SK-N-SH treated with all-trans-retinoic acid at 6 μM for 48 hours (cell line): ENCODE results near the gene MT1X.

Source experiments
- CSRNP3 ChIP-seq: fragments of 250-450 bp; sonication (Bioruptor Pico); IDR thresholded peaks from 2 replicates; pipeline ENCODE4 v1.5.1; 2021; ENCODE audit warnings: mild to moderate bottlenecking, moderate library complexity
- ESRRG ChIP-seq: fragments of 250-450 bp; sonication (Bioruptor Pico); IDR thresholded peaks from 2 replicates; pipeline ENCODE4 v1.6.1; 2021; ENCODE audit warnings: mild to moderate bottlenecking
- OSR1 ChIP-seq: fragments of 250-450 bp; sonication (Bioruptor Pico); IDR thresholded peaks from 2 replicates; pipeline ENCODE4 v1.8.0; 2022; ENCODE audit warnings: moderate library complexity, mild to moderate bottlenecking, inconsistent platforms
- PPARA ChIP-seq: fragments of 250-450 bp; sonication (Bioruptor Pico); IDR thresholded peaks from 2 replicates; pipeline ENCODE4 v1.5.0; 2020; ENCODE audit warnings: mild to moderate bottlenecking, borderline replicate concordance
- TCF4 ChIP-seq: fragments of 250-450 bp; sonication (Bioruptor Pico); IDR thresholded peaks from 2 replicates; pipeline ENCODE4 v1.8.0; 2021; ENCODE audit warnings: mild to moderate bottlenecking, moderate library complexity, borderline replicate concordance
- ZFP30 ChIP-seq: fragments of 450-650 bp; formaldehyde crosslinking; IDR thresholded peaks from 2 replicates; pipeline ENCODE4 v1.5.0; 2022; ENCODE audit warnings: mild to moderate bottlenecking, moderate library complexity
- TF ChIP-seq, protein P1 (sequence below): fragments of 250-450 bp; sonication (Bioruptor Pico); IDR thresholded peaks from 2 replicates; pipeline ENCODE4 v1.8.0; 2020; ENCODE audit warnings: mild to moderate bottlenecking, moderate library complexity, borderline replicate concordance
- TF ChIP-seq, protein P2 (sequence below): fragments of 250-450 bp; sonication (Bioruptor Pico); IDR thresholded peaks from 2 replicates; pipeline ENCODE4 v1.5.1; 2020; ENCODE audit warnings: low read depth, mild to moderate bottlenecking, moderate library complexity

- TF ChIP-seq ZFP30 (CRISPR knock-in tag) (no peak), TCF4 (CRISPR knock-in tag) (no peak), ESRRG (CRISPR knock-in tag) (no peak), CSRNP3 (CRISPR knock-in tag) (no peak), PPARA (CRISPR knock-in tag) (no peak), OSR1 (CRISPR knock-in tag) (no peak)
- TF ChIP-seq, protein P1, sequence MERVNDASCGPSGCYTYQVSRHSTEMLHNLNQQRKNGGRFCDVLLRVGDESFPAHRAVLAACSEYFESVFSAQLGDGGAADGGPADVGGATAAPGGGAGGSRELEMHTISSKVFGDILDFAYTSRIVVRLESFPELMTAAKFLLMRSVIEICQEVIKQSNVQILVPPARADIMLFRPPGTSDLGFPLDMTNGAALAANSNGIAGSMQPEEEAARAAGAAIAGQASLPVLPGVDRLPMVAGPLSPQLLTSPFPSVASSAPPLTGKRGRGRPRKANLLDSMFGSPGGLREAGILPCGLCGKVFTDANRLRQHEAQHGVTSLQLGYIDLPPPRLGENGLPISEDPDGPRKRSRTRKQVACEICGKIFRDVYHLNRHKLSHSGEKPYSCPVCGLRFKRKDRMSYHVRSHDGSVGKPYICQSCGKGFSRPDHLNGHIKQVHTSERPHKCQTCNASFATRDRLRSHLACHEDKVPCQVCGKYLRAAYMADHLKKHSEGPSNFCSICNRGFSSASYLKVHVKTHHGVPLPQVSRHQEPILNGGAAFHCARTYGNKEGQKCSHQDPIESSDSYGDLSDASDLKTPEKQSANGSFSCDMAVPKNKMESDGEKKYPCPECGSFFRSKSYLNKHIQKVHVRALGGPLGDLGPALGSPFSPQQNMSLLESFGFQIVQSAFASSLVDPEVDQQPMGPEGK (CRISPR knock-in tag): no peak
- TF ChIP-seq, protein P2, sequence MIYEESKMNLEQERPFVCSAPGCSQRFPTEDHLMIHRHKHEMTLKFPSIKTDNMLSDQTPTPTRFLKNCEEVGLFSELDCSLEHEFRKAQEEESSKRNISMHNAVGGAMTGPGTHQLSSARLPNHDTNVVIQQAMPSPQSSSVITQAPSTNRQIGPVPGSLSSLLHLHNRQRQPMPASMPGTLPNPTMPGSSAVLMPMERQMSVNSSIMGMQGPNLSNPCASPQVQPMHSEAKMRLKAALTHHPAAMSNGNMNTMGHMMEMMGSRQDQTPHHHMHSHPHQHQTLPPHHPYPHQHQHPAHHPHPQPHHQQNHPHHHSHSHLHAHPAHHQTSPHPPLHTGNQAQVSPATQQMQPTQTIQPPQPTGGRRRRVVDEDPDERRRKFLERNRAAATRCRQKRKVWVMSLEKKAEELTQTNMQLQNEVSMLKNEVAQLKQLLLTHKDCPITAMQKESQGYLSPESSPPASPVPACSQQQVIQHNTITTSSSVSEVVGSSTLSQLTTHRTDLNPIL (CRISPR knock-in tag): no peak
Observed at GRCh38 chr16:56640076-56640475, 42.2 kb upstream of the MT1X start.
